ENCODE measurements around the gene SPATS1. TPM values are rescaled to one million over a fixed set of nuclear protein-coding genes. Genes with fewer than 3 reads are reported as not detected.

SPATS1 gene
- polyA plus RNA-seq, 3 donors: not detected

- peaks cover 25% of the 10 kb centered on the region for H3K4me1 Mint-ChIP-seq
- TF ChIP-seq CTCF (IDR thresholded peaks at IDR 0.05): no peak
- no peak overlapping the region for H3K27ac ChIP-seq (ENCODE audit: low read depth in 1 of 2, low read length in 2 of 2)
- peaks cover 9 to 15% of the 10 kb centered on the region in 2 donors for H3K4me1 ChIP-seq (ENCODE audit: control insufficient read depth in 1 of 2, insufficient read depth in 2 of 2, low read length in 2 of 2)
- WGBS (ENCODE audit: insufficient coverage): 94% methylated on average over 7 of the region's 8 CpGs
- H3K79me2 ChIP-seq (ENCODE audit: insufficient read depth, low read length): no peaks in the 10 kb centered on the region
- no peaks in the 10 kb centered on the region for H4K20me1 ChIP-seq (ENCODE audit: insufficient read depth, low read length)
- no peak for DNase-seq
- H3K9me3 Mint-ChIP-seq: peaks cover 0 to 8% (median 3%) of the 10 kb centered on the region in 7 donors
- no peak overlapping the region for H2AFZ ChIP-seq (ENCODE audit: insufficient read depth, low read depth, low read length, poor library complexity, severe bottlenecking)
- H3K4me2 ChIP-seq (replicated peaks; ENCODE audit: extremely low read depth, low read length, poor library complexity, severe bottlenecking): no peak overlapping the region
- peaks cover 57 to 70% of the 10 kb centered on the region in 2 donors for H3K36me3 Mint-ChIP-seq
- H3K9me3 ChIP-seq (replicated peaks in 1 of 2; ENCODE audit: control insufficient read depth in 1 of 2, insufficient read depth in 1 of 2, low read length in 2 of 2): peaks cover 0 to 4% of the 10 kb centered on the region in 2 donors
- no peak overlapping the region for H3K4me3 ChIP-seq (replicated peaks in 1 of 3; ENCODE audit: low read depth in 2 of 3, low read length in 3 of 3)
- H3K27ac Mint-ChIP-seq: no peak overlapping the region
- H3K36me3 ChIP-seq (replicated peaks in 1 of 2; ENCODE audit: control insufficient read depth in 1 of 2, insufficient read depth in 2 of 2, low read length in 2 of 2): peaks cover 57 to 64% of the 10 kb centered on the region in 2 donors
- H3K27me3 Mint-ChIP-seq (ENCODE audit: low read depth in 3 of 3): peaks cover 26 to 35% (median 27%) of the 10 kb centered on the region in 3 donors
- H3K27me3 ChIP-seq (ENCODE audit: control insufficient read depth in 2 of 2, insufficient read depth in 2 of 2, low read length in 2 of 2): peaks cover 15 to 29% of the 10 kb centered on the region in 2 donors
- no peak overlapping the region for H3K9ac ChIP-seq (ENCODE audit: insufficient read depth, low read length, poor library complexity, severe bottlenecking)
- H3K4me3 Mint-ChIP-seq: no peak overlapping the region
- intact Hi-C loops (cut with micrococcal nuclease): no loop called here
Observed at GRCh38 chr6:44301106-44301505, 41.3 kb upstream of the SPATS1 start.

GRCh38 chr6:44301782-44302564 is 40.5 kb upstream of the SPATS1 start:
- Histone ChIP-seq H4K20me1 (ENCODE audit: insufficient read depth, low read length) (no peaks in the 10 kb centered on the region), H3K79me2 (ENCODE audit: insufficient read depth, low read length) (no peaks in the 10 kb centered on the region), H3K4me3 (replicated peaks in 1 of 3; ENCODE audit: low read depth in 2 of 3, low read length in 3 of 3) (no peak overlapping the region), H3K36me3 (replicated peaks in 1 of 2; ENCODE audit: control insufficient read depth in 1 of 2, insufficient read depth in 2 of 2, low read length in 2 of 2) (peaks cover 64 to 73% of the 10 kb centered on the region in 2 donors), H3K27me3 (ENCODE audit: control insufficient read depth in 2 of 2, insufficient read depth in 2 of 2, low read length in 2 of 2) (peaks cover 7 to 20% of the 10 kb centered on the region in 2 donors), H3K4me1 (ENCODE audit: control insufficient read depth in 1 of 2, insufficient read depth in 2 of 2, low read length in 2 of 2) (peaks cover 8 to 13% of the 10 kb centered on the region in 2 donors), H2AFZ (ENCODE audit: insufficient read depth, low read depth, low read length, poor library complexity, severe bottlenecking) (no peak overlapping the region), H3K9me3 (replicated peaks in 1 of 2; ENCODE audit: control insufficient read depth in 1 of 2, insufficient read depth in 1 of 2, low read length in 2 of 2) (no peaks in the 10 kb centered on the region), H3K9ac (ENCODE audit: insufficient read depth, low read length, poor library complexity, severe bottlenecking) (no peak overlapping the region), H3K27ac (ENCODE audit: low read depth in 1 of 2, low read length in 2 of 2) (no peak overlapping the region), H3K4me2 (replicated peaks; ENCODE audit: extremely low read depth, low read length, poor library complexity, severe bottlenecking) (no peak overlapping the region)
- H3K36me3 Mint-ChIP-seq: peaks cover 59 to 78% of the 10 kb centered on the region in 2 donors
- no peak for DNase-seq
- H3K4me1 Mint-ChIP-seq: peaks cover 20% of the 10 kb centered on the region
- intact Hi-C loops (cut with micrococcal nuclease): no loop called here
- no peak overlapping the region for H3K4me3 Mint-ChIP-seq
- H3K9me3 Mint-ChIP-seq: peaks cover 0 to 4% (median 0%) of the 10 kb centered on the region in 7 donors
- WGBS (ENCODE audit: insufficient coverage): 100% methylated on average over 6 of the region's 14 CpGs
- H3K27me3 Mint-ChIP-seq (ENCODE audit: low read depth in 3 of 3): peaks cover 17 to 27% (median 18%) of the 10 kb centered on the region in 3 donors
- TF ChIP-seq CTCF (IDR thresholded peaks at IDR 0.05): no peak
- H3K27ac Mint-ChIP-seq: peak overlapping the region in 2 of 7 donors; percentile 32 to 51

All from CD14-positive monocyte (primary cell).